ENCODE results near the gene RGS3.

- no peak for TF ChIP-seq EZH2 (IDR thresholded peaks at IDR 0.05; ENCODE audit: borderline replicate concordance, low read length)
- TF ChIP-seq CTCF (IDR thresholded peaks at IDR 0.05; ENCODE audit: low read length), result no peak
These were observed 126.9 kb downstream of the RGS3 start for GRCh38 chr9:113590389-113590788.
